GM23338 (cell line): ENCODE measurements around the gene DUSP6. TPM values are rescaled to one million over a fixed set of nuclear protein-coding genes. Genes with fewer than 3 reads are reported as not detected.

Source experiments
- ATAC-seq: fragments of 200-7000 bp; cut with Tn5 transposase; 3 replicates; pipeline ENCODE4 v1.9.1; 2020
- DNase-seq: peaks from one replicate; pipeline ENCODE4 v3.0.0-alpha.2; 2015; ENCODE audit warnings: low spot score
- H2AFZ ChIP-seq: fragments of 200-600 bp; sonication (generic); 2 replicates; pipeline ENCODE4 v1.8.0; 2016; ENCODE audit warnings: antibody characterized with exemption, mild to moderate bottlenecking, moderate library complexity
- H3F3A ChIP-seq: fragments of 200-600 bp; sonication (generic); replicated peaks from 2 replicates; pipeline ENCODE4 v1.8.0; 2017; ENCODE audit warnings: antibody characterized with exemption, mixed run types, low read depth
- H3K27ac ChIP-seq: fragments of 200-600 bp; sonication (generic); 2 replicates; pipeline ENCODE4 v1.6.1; 2016; ENCODE audit warnings: low read depth
- H3K27me3 ChIP-seq: fragments of 200-600 bp; sonication (generic); 2 replicates; pipeline ENCODE4 v1.8.0; 2016; ENCODE audit warnings: mild to moderate bottlenecking, mixed run types, moderate library complexity; ENCODE audit not compliant: insufficient read depth
- H3K36me3 ChIP-seq: fragments of 200-600 bp; sonication (generic); 2 replicates; pipeline ENCODE4 v1.8.0; 2016; ENCODE audit warnings: mild to moderate bottlenecking; ENCODE audit not compliant: insufficient read depth
- H3K4me1 ChIP-seq: fragments of 200-600 bp; sonication (generic); 2 replicates; pipeline ENCODE4 v1.8.0; 2016; ENCODE audit warnings: mild to moderate bottlenecking, moderate library complexity; ENCODE audit not compliant: insufficient read depth
- H3K4me2 ChIP-seq: fragments of 200-600 bp; sonication (generic); 2 replicates; pipeline ENCODE4 v1.7.1; 2017; ENCODE audit warnings: mixed run types
- H3K4me3 ChIP-seq: fragments of 200-600 bp; sonication (generic); 2 replicates; pipeline ENCODE4 v1.6.1; 2016; ENCODE audit warnings: mixed run types
- H3K79me2 ChIP-seq: fragments of 200-600 bp; sonication (generic); replicated peaks from 2 replicates; pipeline ENCODE4 v1.8.0; 2017; ENCODE audit warnings: mild to moderate bottlenecking; ENCODE audit not compliant: insufficient read depth
- H3K9me2 ChIP-seq: fragments of 200-600 bp; sonication (generic); 2 replicates; pipeline ENCODE4 v1.8.0; 2017; ENCODE audit not compliant: insufficient read depth
- H4K20me1 ChIP-seq: fragments of 200-600 bp; sonication (generic); replicated peaks from 2 replicates; pipeline ENCODE4 v1.8.0; 2017; ENCODE audit warnings: mild to moderate bottlenecking; ENCODE audit not compliant: insufficient read depth
- H3K27ac Mint-ChIP-seq: 2 replicates; pipeline ENCODE4 v1.8.0; 2020; ENCODE audit warnings: inconsistent platforms, mild to moderate bottlenecking, moderate library complexity, mixed read lengths
- H3K27me3 Mint-ChIP-seq: 3 replicates; pipeline ENCODE4 v1.8.0; 2022; ENCODE audit warnings: low read depth, mild to moderate bottlenecking, moderate library complexity, mixed read lengths, inconsistent platforms; ENCODE audit not compliant: insufficient read depth, poor library complexity
- H3K36me3 Mint-ChIP-seq: 3 replicates; pipeline ENCODE4 v1.8.0; 2021; ENCODE audit warnings: low read depth, mild to moderate bottlenecking, inconsistent platforms, moderate library complexity, mixed read lengths
- H3K4me1 Mint-ChIP-seq: 3 replicates; pipeline ENCODE4 v1.8.0; 2020; ENCODE audit warnings: mild to moderate bottlenecking, inconsistent platforms, mixed read lengths
- H3K4me3 Mint-ChIP-seq: 3 replicates; pipeline ENCODE4 v1.8.0; 2021; ENCODE audit warnings: moderate library complexity, mild to moderate bottlenecking, inconsistent platforms, mixed read lengths
- H3K9me3 Mint-ChIP-seq: 3 replicates; pipeline ENCODE4 v1.8.0; 2020; ENCODE audit warnings: moderate library complexity, mild to moderate bottlenecking, inconsistent platforms, mixed read lengths
- ETS1 ChIP-seq: IDR thresholded peaks from 2 replicates; pipeline ENCODE4 v1.6.1; 2016; ENCODE audit warnings: antibody characterized with exemption
- EZH2 ChIP-seq: fragments of 200-600 bp; sonication (generic); IDR thresholded peaks from one replicate; pipeline ENCODE4 v1.8.0; 2017; ENCODE audit warnings: antibody characterized with exemption, mild to moderate bottlenecking, low read depth; ENCODE audit not compliant: unreplicated experiment
- JUNB ChIP-seq: IDR thresholded peaks from one replicate; pipeline ENCODE4 v1.6.1; 2016; ENCODE audit warnings: antibody characterized with exemption; ENCODE audit not compliant: unreplicated experiment
- NANOG ChIP-seq: IDR thresholded peaks from 2 replicates; pipeline ENCODE4 v1.6.1; 2016; ENCODE audit warnings: antibody characterized with exemption, borderline replicate concordance
- POLR2AphosphoS5 ChIP-seq: IDR thresholded peaks from 2 replicates; pipeline ENCODE4 v1.6.1; 2016; ENCODE audit warnings: antibody characterized with exemption, low read depth
- REST ChIP-seq: IDR thresholded peaks from one replicate; pipeline ENCODE4 v1.6.1; 2018; ENCODE audit warnings: antibody characterized with exemption; ENCODE audit not compliant: unreplicated experiment
- STAT1 ChIP-seq: IDR thresholded peaks from one replicate; pipeline ENCODE4 v1.6.1; 2016; ENCODE audit warnings: antibody characterized with exemption; ENCODE audit not compliant: unreplicated experiment
- ZNF331 ChIP-seq: fragments of 250-450 bp; sonication (Bioruptor Pico); IDR thresholded peaks from 2 replicates; pipeline ENCODE4 v1.5.0; 2020; ENCODE audit warnings: low read depth, mild to moderate bottlenecking, moderate library complexity
- polyA plus RNA-seq: library from polyadenylated mRNA; unstranded; fragments of >200 nt; fragmentation: Nextera tagmentation; extraction: Ambion mirVana; gene quantifications from 2 replicates; pipeline ENCODE4 v1.2.1, GENCODE V29; 2016
- total RNA-seq: library from RNA; depleted of rRNA; stranded (reverse); fragments of >200 nt; shearing (Covaris generic); gene quantifications from 2 replicates; pipeline ENCODE4 v1.2.3, GENCODE V29; 2014
- TF ChIP-seq, protein P1 (sequence below): fragments of 250-450 bp; sonication (Bioruptor Pico); IDR thresholded peaks from 2 replicates; pipeline ENCODE4 v1.5.0; 2020; ENCODE audit warnings: mild to moderate bottlenecking, moderate library complexity

Gene DUSP6
- total and polyA plus RNA-seq, 2 experiments from 2014 or later, result 117 to 191 TPM

DNA sequence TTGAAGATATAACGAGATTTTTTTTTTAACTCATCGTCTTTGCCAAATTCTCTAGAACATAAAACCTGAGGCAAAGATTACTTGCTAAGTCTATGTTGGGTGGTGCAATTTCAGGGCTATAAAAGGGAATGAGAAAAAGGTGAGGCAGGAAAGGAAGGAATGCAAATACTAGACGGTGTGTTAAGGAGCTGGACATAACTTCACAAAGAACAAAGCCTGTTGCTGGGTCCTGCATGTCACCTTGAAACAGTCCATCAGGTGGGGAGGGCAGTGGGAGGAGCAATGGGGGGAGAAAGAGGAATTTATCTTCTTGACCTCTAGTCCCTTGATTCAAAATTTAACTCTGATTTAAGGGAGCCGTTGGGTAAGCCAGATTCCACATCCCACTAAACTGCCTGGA, 16.1 kb upstream of the DUSP6 start:
- Mint-ChIP-seq H3K9me3 (no peaks in the 10 kb centered on the region), H3K27ac (no peak overlapping the region), H3K27me3 (no peaks in the 10 kb centered on the region), H3K4me1 (peaks cover 19% of the 10 kb centered on the region), H3K36me3 (no peaks in the 10 kb centered on the region), H3K4me3 (no peak overlapping the region)
- H3K4me2 ChIP-seq, result no peak overlapping the region
- no peak overlapping the region for H2AFZ ChIP-seq
- H3F3A ChIP-seq, result no peaks in the 10 kb centered on the region
- H3K9me2 ChIP-seq, result no peaks in the 10 kb centered on the region
- no peak overlapping the region for H3K27ac ChIP-seq
- no peak for TF ChIP-seq ETS1
- no peak for TF ChIP-seq NANOG
- no peak for TF ChIP-seq STAT1
- ATAC-seq (no peak), DNase-seq (no peak)
- peaks cover 6% of the 10 kb centered on the region for H3K4me1 ChIP-seq
- H4K20me1 ChIP-seq, result no peaks in the 10 kb centered on the region
- no peaks in the 10 kb centered on the region for H3K36me3 ChIP-seq
- no peak overlapping the region for H3K4me3 ChIP-seq
- no peaks in the 10 kb centered on the region for H3K27me3 ChIP-seq
- H3K79me2 ChIP-seq, result no peaks in the 10 kb centered on the region

GRCh38 chr12:89366676-89367364, 14.5 kb upstream of the DUSP6 start:
- no peaks in the 10 kb centered on the region for H3K27me3 Mint-ChIP-seq
- Histone ChIP-seq H3K36me3 (no peaks in the 10 kb centered on the region), H4K20me1 (no peaks in the 10 kb centered on the region), H3K4me2 (no peak overlapping the region), H3F3A (no peaks in the 10 kb centered on the region), H3K4me3 (no peak overlapping the region), H3K4me1 (no peaks in the 10 kb centered on the region), H3K27ac (no peak overlapping the region), H3K9me2 (no peaks in the 10 kb centered on the region), H3K27me3 (no peaks in the 10 kb centered on the region), H2AFZ (no peak overlapping the region), H3K79me2 (no peaks in the 10 kb centered on the region)
- peaks cover 9% of the 10 kb centered on the region; the same call in 2 of the 3 replicates for H3K4me1 Mint-ChIP-seq
- no peak for ATAC-seq
- DNase-seq, result no peak
- H3K9me3 Mint-ChIP-seq, result no peaks in the 10 kb centered on the region
- no peak overlapping the region for H3K4me3 Mint-ChIP-seq
- H3K36me3 Mint-ChIP-seq, result no peaks in the 10 kb centered on the region
- no peak overlapping the region for H3K27ac Mint-ChIP-seq
- TF ChIP-seq ZNF331 (CRISPR knock-in tag), result no peak
- TF ChIP-seq REST, result no peak
- no peak for TF ChIP-seq STAT1
- no peak for TF ChIP-seq ETS1
- TF ChIP-seq JUNB, result no peak
- no peak for TF ChIP-seq EZH2
- TF ChIP-seq POLR2AphosphoS5, result no peak
- TF ChIP-seq, protein P1, sequence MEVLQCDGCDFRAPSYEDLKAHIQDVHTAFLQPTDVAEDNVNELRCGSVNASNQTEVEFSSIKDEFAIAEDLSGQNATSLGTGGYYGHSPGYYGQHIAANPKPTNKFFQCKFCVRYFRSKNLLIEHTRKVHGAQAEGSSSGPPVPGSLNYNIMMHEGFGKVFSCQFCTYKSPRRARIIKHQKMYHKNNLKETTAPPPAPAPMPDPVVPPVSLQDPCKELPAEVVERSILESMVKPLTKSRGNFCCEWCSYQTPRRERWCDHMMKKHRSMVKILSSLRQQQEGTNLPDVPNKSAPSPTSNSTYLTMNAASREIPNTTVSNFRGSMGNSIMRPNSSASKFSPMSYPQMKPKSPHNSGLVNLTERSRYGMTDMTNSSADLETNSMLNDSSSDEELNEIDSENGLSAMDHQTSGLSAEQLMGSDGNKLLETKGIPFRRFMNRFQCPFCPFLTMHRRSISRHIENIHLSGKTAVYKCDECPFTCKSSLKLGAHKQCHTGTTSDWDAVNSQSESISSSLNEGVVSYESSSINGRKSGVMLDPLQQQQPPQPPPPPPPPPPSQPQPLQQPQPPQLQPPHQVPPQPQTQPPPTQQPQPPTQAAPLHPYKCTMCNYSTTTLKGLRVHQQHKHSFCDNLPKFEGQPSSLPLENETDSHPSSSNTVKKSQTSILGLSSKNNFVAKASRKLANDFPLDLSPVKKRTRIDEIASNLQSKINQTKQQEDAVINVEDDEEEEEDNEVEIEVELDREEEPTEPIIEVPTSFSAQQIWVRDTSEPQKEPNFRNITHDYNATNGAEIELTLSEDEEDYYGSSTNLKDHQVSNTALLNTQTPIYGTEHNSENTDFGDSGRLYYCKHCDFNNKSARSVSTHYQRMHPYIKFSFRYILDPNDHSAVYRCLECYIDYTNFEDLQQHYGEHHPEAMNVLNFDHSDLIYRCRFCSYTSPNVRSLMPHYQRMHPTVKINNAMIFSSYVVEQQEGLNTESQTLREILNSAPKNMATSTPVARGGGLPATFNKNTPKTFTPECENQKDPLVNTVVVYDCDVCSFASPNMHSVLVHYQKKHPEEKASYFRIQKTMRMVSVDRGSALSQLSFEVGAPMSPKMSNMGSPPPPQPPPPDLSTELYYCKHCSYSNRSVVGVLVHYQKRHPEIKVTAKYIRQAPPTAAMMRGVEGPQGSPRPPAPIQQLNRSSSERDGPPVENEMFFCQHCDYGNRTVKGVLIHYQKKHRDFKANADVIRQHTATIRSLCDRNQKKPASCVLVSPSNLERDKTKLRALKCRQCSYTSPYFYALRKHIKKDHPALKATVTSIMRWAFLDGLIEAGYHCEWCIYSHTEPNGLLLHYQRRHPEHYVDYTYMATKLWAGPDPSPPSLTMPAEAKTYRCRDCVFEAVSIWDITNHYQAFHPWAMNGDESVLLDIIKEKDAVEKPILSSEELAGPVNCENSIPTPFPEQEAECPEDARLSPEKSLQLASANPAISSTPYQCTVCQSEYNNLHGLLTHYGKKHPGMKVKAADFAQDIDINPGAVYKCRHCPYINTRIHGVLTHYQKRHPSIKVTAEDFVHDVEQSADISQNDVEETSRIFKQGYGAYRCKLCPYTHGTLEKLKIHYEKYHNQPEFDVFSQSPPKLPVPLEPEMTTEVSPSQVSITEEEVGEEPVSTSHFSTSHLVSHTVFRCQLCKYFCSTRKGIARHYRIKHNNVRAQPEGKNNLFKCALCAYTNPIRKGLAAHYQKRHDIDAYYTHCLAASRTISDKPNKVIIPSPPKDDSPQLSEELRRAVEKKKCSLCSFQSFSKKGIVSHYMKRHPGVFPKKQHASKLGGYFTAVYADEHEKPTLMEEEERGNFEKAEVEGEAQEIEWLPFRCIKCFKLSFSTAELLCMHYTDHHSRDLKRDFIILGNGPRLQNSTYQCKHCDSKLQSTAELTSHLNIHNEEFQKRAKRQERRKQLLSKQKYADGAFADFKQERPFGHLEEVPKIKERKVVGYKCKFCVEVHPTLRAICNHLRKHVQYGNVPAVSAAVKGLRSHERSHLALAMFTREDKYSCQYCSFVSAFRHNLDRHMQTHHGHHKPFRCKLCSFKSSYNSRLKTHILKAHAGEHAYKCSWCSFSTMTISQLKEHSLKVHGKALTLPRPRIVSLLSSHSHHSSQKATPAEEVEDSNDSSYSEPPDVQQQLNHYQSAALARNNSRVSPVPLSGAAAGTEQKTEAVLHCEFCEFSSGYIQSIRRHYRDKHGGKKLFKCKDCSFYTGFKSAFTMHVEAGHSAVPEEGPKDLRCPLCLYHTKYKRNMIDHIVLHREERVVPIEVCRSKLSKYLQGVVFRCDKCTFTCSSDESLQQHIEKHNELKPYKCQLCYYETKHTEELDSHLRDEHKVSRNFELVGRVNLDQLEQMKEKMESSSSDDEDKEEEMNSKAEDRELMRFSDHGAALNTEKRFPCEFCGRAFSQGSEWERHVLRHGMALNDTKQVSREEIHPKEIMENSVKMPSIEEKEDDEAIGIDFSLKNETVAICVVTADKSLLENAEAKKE (CRISPR knock-in tag), result no peak
- no peak for TF ChIP-seq NANOG
